ENCODE data around the gene GFM2.

The GFM2 gene

GRCh38 chr5:74673011-74673790 is 93.7 kb downstream of the GFM2 start:
- H3K27ac ChIP-seq (ENCODE audit: low read length): no peak overlapping the region

GRCh38 chr5:74672215-74672877 is 94.6 kb downstream of the GFM2 start:
- Histone ChIP-seq H3K27me3 (ENCODE audit: control insufficient read depth in 1 of 2, insufficient read depth in 2 of 2, low read length in 2 of 2) (no peaks in the 10 kb centered on the region), H3K9ac (ENCODE audit: low read length in 2 of 2) (no peak overlapping the region), H3K9me3 (ENCODE audit: control insufficient read depth in 2 of 2, low read length in 2 of 2) (no peaks in the 10 kb centered on the region), H3K36me3 (ENCODE audit: control insufficient read depth in 2 of 2, insufficient read depth in 2 of 2, low read length in 2 of 2) (no peaks in the 10 kb centered on the region), H3K4me3 (ENCODE audit: low read length in 2 of 2) (peak overlapping the region in 1 of 2 donors; percentile 15), H3K27ac (ENCODE audit: low read length) (no peak overlapping the region), H3K4me1 (ENCODE audit: control insufficient read depth, insufficient read depth, low read length) (peaks cover 14% of the 10 kb centered on the region)

More at GRCh38 chr5:74673011-74673790, 93.7 kb downstream of the GFM2 start:
- peak overlapping the region; percentile 49 to 69 for H3K4me3 ChIP-seq (ENCODE audit: low read length in 2 of 2)
- no peaks in the 10 kb centered on the region for H3K9me3 ChIP-seq (ENCODE audit: control insufficient read depth in 2 of 2, low read length in 2 of 2)
- H3K36me3 ChIP-seq (ENCODE audit: control insufficient read depth in 2 of 2, insufficient read depth in 2 of 2, low read length in 2 of 2): no peaks in the 10 kb centered on the region
- peak overlapping the region in 1 of 2 donors; percentile 29 for H3K9ac ChIP-seq (ENCODE audit: low read length in 2 of 2)
- peaks cover 14% of the 10 kb centered on the region for H3K4me1 ChIP-seq (ENCODE audit: control insufficient read depth, insufficient read depth, low read length)
- no peaks in the 10 kb centered on the region for H3K27me3 ChIP-seq (ENCODE audit: control insufficient read depth in 1 of 2, insufficient read depth in 2 of 2, low read length in 2 of 2)
